GM21526 (cell line): ENCODE measurements around the gene ABCA2.
"Not testable (repeated sequence)": the region's sequence is repeated elsewhere in the genome, so short reads cannot be mapped to it uniquely, and the experiment has no call there.

ENCODE experiments used
- ATAC-seq: cut with Tn5 transposase; IDR thresholded peaks from one replicate; pipeline ENCODE4 v1.9.1; 2021; ENCODE audit warnings: moderate library complexity; ENCODE audit not compliant: unreplicated experiment, low FRiP score

Gene ABCA2

GRCh38 chr9:137046088-137046787, 18.2 kb upstream of the ABCA2 start, which contains the start of gene NPDC1:
Gene NPDC1, minus strand, starts transcription at chr9:137046177. Its CDS starts 188 bp downstream, at chr9:137045989.
- no peak for ATAC-seq

DNA sequence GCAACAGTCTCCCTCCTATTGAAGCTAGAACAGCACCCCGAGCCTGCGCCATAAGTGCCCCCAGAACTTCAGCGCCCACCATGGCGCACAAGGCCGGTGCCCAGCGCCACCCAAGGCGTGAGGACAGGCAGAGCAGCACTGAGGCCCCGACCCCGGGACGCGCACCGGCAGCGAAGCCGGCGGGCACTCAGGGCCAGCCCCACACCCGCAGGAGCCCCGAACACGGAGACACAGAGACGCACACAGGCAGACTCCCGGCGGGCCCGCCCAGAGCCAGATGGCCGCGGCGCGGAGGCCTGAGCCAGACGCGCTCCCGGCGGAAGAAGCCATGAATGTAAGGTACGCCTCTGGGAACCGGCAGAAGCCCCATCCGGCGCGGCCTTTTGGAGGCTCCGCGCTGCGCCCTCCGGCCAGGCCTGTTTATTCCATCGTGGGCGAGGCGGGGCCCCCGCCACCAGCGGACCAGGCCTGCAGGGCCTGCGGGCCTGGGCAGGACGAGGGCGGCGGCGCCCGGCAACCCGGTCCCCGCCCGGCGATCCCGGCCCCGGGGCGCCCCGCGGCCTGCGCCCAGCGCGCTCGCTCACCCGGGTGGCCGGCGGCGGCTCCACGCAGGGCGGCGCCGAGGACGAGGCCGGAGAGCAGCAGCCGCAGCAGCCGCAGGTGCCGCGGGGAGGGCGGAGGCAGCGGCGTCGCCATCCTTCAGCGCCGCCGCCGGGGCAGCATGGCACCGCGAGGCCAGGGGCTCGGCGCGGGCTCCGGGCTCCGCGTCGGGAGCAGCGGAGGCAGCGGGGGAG, 17.5 kb upstream of the ABCA2 start:
- ATAC-seq: no peak

GRCh38 chr9:137044502-137045177, 16.6 kb upstream of the ABCA2 start:
- no peak for ATAC-seq

DNA sequence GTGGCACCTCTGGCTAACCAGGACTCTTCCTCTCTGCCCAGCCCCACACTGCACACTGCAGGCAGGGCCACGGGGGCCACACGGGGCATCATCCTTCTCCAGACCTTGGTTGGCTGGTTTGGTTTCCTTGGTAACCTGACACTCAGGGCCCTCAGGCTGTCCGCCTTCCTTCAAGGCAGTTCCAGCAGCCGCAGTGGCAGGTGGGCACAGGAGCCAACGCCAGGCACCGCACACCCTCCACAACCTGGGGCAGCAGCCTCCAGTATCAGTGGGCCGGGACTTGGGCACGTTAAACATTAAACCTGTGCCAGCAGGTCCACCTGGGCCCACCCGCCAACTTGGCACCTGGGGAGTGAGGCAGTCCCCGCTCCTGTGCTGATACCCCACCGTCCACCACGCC, 16.0 kb upstream of the ABCA2 start:
- ATAC-seq: no peak

DNA sequence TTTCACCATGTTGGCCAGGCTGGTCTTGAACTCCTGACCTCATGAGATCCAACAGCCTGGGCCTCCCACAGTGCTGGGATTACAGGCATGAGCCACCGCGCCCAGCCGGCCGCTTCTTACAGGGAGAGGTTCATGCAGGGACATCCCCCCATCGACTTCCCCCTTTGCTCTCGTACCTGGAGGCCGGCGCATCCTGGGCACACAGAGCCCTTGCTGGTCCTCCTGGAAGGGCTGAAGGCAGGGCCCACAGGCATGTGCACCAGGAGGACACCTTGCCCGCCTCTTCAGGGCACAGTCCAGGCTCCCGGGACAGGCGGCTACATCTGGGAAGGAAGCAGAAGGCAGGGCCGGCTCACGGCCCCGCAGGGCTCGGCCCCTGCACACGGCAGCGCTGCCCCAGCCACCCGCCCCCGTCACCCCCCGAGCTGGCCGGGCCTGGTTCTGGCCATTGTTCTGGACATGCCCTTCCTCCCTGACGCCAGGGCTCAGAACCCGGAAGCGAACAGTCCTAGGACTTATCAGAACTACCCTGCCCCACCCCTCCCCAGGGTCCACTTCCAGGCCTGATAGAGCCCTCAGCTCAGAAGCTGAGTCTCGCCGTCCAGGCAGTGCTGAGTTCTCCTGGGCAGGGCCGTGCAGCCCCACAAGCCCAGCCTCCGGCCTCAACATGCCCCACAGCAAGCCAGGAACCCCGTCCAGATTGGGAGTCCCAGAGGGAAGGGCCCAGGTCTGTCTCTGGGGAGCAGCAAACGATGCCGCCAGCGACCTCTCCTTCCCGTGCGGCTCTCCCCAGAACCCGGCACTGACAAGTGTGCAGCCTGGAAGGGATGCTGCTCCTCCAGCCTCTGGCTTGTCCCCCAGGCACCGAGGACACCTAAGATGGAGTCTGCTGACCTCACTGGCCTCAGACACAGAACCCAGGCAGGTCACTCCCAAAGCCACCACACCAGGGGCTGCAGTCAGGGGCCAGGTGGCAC, 15.0 kb upstream of the ABCA2 start:
- no peak for ATAC-seq

DNA sequence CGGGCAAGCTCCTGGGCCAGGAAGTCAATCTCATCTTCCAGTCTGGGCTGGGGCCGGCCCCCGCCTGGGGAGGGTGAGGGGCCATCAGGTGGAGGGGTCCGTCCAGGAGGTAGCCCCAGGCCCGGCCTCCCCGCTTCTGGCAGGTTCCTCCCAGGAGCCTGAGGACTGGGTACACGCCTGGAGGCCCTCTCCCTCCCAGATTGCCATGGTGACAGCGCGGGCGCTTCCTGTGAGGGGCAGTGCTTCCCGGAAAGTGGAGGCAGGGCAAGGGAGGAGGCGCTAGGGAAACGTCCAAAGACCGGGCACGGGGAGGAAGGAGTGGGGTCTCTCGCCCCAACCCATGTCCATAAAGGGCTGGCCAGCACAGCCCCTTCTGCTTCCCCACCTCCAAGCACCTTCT, 13.1 kb upstream of the ABCA2 start:
- ATAC-seq: no peak

DNA sequence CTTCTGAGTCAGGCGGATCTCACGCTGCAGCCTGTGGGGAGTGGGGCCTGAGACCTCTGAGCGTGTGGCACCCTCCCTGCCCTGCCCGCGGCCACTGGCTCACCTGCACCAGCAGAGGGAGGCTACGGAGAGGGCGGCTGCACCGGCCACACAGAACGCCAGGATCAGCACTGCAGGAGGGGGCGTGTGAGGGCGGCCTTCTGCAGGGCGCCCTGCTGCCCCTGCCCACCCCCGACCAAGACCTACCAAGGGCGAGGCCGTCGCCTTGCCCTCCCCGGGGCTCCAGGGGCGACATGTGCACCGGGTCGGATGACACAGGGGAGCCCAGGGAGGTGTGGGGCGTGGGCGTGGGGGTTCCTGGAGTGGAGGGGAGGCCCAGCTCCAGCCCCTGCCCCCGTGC, 12.5 kb upstream of the ABCA2 start:
- no peak for ATAC-seq

DNA sequence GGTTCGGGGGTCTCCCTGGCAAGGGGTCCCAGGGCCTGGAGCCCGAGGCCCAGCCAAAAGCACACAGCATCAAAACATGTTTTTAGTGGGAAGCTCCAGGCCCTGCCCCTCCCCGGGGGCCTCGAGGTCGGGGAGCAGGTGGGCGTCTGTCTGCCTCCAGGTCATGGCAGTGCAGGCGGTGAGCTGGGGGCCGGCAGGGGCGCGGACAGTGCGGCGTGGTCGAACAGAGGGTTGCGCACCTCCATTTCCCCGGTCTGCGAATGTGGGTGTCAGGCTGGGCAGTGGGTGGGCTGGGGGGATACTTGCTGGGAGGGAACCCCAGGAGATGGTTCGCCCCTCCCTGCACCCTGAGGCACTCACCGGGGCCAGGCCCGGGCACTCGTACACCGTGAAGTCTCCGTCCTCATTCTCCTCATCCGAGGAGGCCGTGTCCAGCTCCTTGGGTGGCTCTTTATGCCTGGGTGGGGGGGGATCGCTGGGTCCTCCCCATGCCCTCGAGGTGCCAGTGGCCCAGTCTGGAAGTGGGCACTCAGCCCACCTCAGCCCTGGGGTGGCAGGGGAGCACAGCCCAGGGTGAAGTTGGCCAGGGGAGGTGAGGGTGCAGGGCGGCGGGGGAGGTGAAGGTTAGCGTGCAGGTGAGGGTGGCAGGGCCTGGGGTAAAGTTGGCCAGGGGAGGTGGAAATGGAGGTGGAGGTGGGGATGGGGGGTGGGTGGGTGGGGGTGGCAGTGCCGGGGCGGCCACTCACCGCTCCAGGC, 11.8 kb upstream of the ABCA2 start:
- no peak for ATAC-seq

DNA sequence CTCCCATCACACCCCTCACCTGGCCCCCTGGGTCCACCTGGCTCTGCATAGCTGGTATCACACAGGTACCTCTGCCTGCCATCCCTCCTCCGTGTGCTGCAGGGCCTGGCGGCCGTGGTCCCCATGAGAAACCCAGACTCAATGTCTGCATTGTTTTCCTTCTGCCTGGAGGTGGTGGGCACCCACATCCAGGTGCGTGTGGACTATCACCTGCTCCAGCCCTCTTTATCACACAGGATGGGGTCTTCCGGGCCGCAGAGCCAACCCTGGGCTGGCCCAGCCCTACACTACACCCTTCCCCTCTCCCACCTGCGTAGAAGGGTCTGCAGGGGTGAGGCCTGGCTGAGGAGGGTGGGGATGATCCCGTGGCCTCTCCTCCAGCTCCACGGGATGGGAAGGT, 10.9 kb upstream of the ABCA2 start:
- ATAC-seq: no peak

GRCh38 chr9:137037483-137037882, 9.4 kb upstream of the ABCA2 start:
- no peak for ATAC-seq

GRCh38 chr9:137037035-137037434, 9.0 kb upstream of the ABCA2 start:
- ATAC-seq: no peak

GRCh38 chr9:137035937-137036336, 7.9 kb upstream of the ABCA2 start:
- ATAC-seq: no peak

DNA sequence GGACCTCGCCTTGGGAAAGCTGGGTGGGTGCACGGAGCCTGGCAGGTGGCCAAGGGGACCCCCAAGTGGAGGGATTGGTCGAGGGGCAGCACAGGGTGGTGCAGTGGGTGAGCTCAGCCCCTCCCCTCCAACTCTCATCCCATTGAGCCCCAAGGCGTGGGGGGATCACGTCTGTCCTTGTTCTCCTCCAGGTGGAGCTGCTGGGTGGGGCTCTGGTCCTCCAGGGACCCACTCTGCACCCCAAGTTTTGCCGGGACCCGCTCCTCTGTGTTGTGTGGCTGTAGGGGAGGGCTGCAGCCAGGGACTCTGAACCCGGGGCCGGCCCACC, 7.4 kb upstream of the ABCA2 start:
- no peak for ATAC-seq

DNA sequence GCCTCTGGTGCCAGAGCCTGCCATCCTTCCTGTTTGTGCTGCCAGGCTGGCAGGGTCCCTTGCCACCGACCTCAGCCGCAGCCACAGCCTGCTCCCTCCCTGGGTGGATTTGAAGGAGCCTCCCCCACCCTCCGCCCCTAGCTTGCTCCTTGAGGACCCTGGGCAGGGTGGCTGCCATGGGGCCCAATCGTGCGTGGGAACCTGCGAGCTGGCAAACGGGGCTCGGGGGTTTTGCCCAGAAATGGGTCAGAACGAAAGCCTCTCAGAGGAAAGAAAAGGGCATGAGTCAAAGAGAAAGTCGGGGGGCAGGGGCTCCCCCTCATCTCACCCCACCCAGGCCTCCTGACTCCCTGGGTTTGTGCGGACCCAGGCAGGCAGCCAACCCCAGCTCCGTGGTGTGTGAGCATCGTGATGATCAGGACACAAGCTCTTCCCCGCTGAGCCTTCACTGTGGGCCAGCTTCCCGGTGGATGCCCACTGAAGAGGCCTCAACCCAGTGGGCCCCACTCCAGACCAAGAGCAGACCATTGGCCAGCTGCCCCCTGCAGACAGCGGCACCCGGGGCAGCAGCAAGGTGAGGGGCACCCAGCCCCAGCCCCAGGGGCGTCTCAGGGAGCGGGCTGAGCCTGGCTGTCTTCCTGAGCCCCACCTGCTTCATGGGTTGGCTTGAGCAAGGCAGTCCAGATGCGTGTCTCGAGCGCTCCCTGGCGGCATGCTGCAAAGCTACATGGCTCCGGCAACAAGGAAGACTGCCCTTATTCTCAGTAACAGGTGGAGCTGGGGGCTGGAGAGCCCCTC, 6.9 kb upstream of the ABCA2 start:
- no peak for ATAC-seq

DNA sequence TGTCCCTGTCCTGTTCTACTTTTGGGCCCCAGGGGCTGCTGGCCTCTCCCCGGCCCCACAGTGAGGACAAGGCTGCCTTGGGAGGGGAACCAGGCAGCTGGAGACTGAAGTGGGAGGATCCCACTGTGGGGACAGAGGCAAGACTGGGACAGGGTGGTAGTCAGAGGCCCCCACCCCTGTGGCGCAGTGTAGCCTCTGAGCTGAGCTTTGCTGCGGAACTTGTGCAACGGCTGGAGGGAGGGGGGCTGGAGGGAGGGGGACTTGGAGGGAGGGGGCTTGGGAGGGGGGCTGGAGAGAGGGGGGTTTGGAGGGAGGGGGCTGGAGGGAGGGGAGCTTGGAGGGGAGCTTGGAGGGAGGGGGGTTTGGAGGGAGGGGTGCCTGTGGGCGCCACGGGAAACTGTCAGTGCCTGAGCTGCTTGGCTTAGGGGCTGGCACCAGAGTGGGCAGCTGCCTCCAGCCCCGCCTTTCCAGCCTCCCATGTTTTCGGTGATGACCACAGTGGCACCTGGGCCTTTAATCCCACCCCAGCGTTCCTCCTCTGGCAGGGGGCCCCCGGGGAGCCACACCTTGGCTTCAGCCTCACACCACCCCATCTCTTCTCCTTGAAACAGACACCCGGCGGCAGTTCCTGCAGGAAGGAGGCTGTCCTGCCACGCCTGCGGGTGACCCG, 6.1 kb upstream of the ABCA2 start:
- no peak for ATAC-seq

- not testable (repeated sequence) for ATAC-seq
Measured at GRCh38 chr9:137033481-137033880, 5.4 kb upstream of the ABCA2 start.

DNA sequence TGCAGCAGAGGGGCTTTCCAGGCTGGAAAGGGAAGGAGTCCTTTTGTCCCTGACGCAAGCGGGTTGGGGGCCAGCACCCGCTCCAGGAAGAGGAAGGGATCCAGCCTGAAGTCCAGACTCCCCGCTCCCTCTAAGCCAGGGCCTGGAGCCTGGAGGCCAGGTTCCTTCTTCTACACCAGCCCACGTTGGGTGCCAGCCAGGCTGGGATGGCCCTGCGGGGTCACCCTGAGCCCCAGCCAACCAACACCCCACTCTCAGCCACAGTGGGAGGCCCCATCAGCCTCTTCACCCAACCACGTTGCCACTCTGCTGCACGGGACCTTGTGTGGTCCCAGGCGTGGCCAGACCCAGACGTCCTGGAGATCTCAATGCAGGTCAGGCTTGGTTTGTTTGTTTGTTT, 4.8 kb upstream of the ABCA2 start:
- ATAC-seq: no peak

DNA sequence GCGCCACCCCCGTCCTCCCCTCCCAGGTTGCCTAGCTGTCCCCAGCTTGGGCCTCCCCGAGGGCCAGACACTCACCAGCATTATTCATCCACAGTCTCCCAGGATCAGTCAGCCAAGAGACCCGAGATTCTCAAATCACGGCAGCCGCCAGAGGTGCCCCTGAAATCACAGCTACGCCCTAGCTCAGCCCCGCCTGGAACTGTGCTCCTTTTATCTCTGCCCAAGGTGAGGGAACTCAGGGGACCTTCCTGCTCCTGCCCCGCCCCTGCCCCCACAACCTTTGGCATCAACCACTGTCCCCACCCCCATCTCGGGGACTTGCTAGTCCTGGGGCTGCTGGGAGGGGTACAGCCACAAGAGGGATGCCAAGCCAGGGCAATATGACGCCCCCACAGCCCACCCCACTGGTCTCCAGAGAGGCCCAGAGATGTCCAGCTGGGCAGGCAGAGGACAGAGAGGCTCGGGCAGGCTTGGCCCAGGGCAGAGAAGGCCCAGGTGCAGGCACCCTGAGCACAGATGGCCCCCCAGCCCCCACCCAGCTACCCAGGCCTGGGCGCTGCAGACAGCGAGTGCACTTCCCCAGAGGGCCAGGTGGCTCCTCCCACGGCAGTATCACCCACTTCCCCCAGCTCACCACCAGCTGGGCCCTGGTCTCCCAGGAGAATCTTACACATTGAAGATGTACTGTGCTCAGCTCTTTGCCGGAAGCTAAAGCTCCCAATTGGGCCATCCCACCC, 4.0 kb upstream of the ABCA2 start, which contains the start of gene FUT7:
TSS of gene FUT7 (minus strand) at position 185 of the 737 bp plus-strand sequence. CDS start at position 88, 97 bp downstream.
- no peak for ATAC-seq
